Activated CD8-positive, alpha-beta memory T cell treated with anti-CD3 and anti-CD28 coated beads for 4 hours (primary cell): ENCODE results near the gene GPRASP3.

Experiments used
- DNase-seq, 2 donors: peaks; one replicate each; pipeline ENCODE4 v3.0.0-alpha.2; 2020; ENCODE audit warnings: low read depth in 2 of 2

The GPRASP3 gene

DNA sequence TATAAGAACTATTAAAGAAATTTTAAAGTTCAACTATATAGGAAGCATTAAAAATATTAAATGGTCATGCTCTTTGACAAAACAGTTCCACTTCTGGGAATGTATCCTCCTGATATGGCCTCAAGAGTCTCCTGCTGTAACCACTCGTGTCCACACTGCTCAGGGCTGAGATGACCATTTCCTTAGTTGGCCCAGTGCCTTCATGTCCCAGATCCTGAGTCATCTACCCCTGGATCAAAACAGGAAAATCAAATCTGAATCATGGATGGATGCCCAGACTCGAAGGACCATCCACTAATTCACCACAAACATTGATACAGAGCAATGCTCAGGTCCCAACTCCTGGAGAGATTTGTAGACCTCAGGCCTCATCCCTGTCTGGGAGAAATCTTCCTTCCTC, 44.7 kb downstream of the GPRASP3 start:
- DNase-seq, result no peak

DNA sequence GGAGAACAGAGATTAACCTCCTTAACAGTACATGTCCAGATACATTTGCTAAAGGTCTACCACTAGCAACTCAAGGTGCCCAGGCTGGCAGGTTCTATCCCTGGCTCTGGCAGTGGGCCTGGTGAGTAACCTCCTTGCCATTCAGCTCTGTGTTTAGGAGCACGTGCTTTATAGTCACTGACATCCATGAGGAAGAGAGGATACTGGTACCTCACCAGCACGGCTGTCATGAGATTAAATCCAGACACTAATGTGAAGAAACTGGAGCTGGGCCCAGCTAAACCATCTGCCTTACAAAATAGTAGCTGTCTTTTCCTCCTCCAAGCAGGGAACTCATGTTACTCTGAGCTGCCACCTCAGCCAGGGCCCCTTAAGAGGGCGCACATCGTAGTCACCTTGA, 45.3 kb downstream of the GPRASP3 start:
- no peak for DNase-seq

- no peak for DNase-seq
These were observed 46.7 kb downstream of the GPRASP3 start for GRCh38 chrX:102767287-102767686.

- peak; percentile 62 to 66 for DNase-seq
These were observed 48.6 kb downstream of the GPRASP3 start for GRCh38 chrX:102768987-102769761.
